ENCODE data around the gene BORCS5.

Gene BORCS5

GRCh38 chr12:12474471-12474928 is 117.6 kb downstream of the BORCS5 start:
- TF ChIP-seq SIN3A (IDR thresholded peaks at IDR 0.05; ENCODE audit: borderline replicate concordance, insufficient read depth, low read length) (no peak), TAF1 (IDR thresholded peaks at IDR 0.05; ENCODE audit: borderline replicate concordance, insufficient read depth, low read length) (no peak), POLR2AphosphoS5 (IDR thresholded peaks at IDR 0.05; ENCODE audit: low read depth, low read length) (no peak), FOXP2 (optimal IDR thresholded peaks at IDR 0.05; ENCODE audit: borderline replicate concordance, extremely low read depth, extremely low read length, insufficient read depth) (no peak)
- TF ChIP-seq, protein P1, sequence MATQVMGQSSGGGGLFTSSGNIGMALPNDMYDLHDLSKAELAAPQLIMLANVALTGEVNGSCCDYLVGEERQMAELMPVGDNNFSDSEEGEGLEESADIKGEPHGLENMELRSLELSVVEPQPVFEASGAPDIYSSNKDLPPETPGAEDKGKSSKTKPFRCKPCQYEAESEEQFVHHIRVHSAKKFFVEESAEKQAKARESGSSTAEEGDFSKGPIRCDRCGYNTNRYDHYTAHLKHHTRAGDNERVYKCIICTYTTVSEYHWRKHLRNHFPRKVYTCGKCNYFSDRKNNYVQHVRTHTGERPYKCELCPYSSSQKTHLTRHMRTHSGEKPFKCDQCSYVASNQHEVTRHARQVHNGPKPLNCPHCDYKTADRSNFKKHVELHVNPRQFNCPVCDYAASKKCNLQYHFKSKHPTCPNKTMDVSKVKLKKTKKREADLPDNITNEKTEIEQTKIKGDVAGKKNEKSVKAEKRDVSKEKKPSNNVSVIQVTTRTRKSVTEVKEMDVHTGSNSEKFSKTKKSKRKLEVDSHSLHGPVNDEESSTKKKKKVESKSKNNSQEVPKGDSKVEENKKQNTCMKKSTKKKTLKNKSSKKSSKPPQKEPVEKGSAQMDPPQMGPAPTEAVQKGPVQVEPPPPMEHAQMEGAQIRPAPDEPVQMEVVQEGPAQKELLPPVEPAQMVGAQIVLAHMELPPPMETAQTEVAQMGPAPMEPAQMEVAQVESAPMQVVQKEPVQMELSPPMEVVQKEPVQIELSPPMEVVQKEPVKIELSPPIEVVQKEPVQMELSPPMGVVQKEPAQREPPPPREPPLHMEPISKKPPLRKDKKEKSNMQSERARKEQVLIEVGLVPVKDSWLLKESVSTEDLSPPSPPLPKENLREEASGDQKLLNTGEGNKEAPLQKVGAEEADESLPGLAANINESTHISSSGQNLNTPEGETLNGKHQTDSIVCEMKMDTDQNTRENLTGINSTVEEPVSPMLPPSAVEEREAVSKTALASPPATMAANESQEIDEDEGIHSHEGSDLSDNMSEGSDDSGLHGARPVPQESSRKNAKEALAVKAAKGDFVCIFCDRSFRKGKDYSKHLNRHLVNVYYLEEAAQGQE (IDR thresholded peaks at IDR 0.05; ENCODE audit: insufficient read depth in 1 of 2, low read depth in 2 of 2, low read length in 2 of 2) = no peak

DNA sequence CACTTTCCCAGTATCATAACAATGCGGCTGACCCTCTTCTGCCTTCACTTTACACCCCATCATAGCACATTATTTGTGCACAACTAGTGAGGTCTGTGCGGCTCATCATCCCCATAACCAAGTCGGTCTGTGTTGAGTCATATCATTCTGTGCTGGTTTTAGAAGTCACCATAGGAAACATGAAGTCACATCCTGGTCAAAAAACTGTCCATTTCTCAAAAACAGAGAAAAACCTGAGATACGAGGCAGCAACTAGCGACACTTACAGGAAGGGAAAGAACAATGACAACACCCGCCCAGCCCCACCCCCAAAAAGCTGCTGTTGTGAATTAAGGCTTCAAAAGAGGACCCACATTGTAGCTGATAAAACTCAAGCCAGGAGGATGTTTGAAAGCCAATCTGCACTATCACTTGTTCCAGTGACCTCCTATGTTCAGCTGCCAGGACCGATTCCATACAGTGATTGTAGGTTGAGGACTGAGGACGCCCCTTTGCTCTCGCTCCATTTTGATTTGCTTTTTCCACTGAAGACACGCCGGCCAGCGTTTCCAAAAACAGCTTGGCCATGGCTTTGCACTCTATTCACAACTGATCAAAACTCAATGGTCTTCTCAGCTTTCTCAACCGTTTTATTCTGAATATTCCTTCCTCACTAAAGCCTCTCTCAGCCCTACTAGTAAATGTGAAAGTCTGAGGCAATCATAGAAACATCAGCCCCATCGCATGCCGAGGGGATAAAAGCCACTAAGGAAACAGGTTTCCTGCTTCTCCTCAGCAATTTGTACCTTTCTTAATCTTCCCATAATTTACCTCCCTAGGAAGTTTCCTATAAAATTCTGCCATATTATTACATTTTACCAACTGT is 118.3 kb downstream of the BORCS5 start:
- TF ChIP-seq, protein P1 (IDR thresholded peaks at IDR 0.05; ENCODE audit: insufficient read depth in 1 of 2, low read depth in 2 of 2, low read length in 2 of 2) = no peak
- no peak for TF ChIP-seq FOXP2 (optimal IDR thresholded peaks at IDR 0.05; ENCODE audit: borderline replicate concordance, extremely low read depth, extremely low read length, insufficient read depth)

DNA sequence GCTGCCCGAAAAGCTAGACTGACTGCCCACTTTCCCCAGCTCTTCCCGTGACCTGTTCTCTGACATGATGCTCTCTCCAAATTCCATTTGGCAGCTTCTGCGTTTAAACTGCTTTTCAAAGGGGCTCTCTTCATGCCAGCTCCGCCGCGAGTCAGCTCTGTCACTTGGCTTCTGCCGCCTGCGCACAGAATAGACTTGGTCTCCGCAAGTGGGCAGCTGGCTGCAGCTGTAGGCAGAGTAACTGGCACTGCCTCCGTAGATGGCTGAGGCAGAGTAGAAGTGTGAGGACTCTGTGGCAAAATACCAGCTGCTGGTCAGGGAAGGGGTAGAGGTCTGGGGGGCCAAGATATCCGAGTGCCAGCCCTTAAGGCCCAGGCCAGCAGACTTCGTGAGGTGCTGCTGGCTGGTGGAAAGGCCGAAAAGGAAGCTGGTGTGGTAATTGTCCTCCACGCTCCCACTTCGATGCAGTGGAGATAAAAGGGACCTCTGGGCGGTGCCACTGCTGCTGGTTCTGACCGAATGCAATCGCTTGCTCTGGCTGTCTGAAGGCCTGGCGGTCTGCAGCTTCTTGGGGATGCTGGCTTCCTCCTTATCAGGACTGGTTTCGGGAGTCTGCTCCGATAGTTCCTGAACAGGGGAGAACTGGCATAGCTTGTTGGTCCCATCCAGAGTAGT is 120.1 kb downstream of the BORCS5 start:
- TF ChIP-seq FOXP2 (optimal IDR thresholded peaks at IDR 0.05; ENCODE audit: borderline replicate concordance, extremely low read depth, extremely low read length, insufficient read depth) (no peak), POLR2AphosphoS5 (IDR thresholded peaks at IDR 0.05; ENCODE audit: low read depth, low read length) (no peak), SIN3A (IDR thresholded peaks at IDR 0.05; ENCODE audit: borderline replicate concordance, insufficient read depth, low read length) (no peak)
- TF ChIP-seq, protein P1 (IDR thresholded peaks at IDR 0.05; ENCODE audit: insufficient read depth in 1 of 2, low read depth in 2 of 2, low read length in 2 of 2) = no peak

- TF ChIP-seq SIN3A (IDR thresholded peaks at IDR 0.05; ENCODE audit: borderline replicate concordance, insufficient read depth, low read length) (no peak), POLR2AphosphoS5 (IDR thresholded peaks at IDR 0.05; ENCODE audit: low read depth, low read length) (no peak), FOXP2 (optimal IDR thresholded peaks at IDR 0.05; ENCODE audit: borderline replicate concordance, extremely low read depth, extremely low read length, insufficient read depth) (no peak), TAF1 (IDR thresholded peaks at IDR 0.05; ENCODE audit: borderline replicate concordance, insufficient read depth, low read length) (no peak)
- TF ChIP-seq, protein P1 (IDR thresholded peaks at IDR 0.05; ENCODE audit: insufficient read depth in 1 of 2, low read depth in 2 of 2, low read length in 2 of 2) = no peak
Measured at GRCh38 chr12:12477532-12477890, 120.6 kb downstream of the BORCS5 start.

Data from PFSK-1 (cell line).